T-cell (primary cell): ENCODE results near the gene COA8. TPM values are rescaled to one million over a fixed set of nuclear protein-coding genes. Genes with fewer than 3 reads are reported as not detected.

Experiments used
- ATAC-seq, 4 experiments: fragments of 200-7000 bp in 3 of 4; fragments of 150-1000 bp in 1 of 4; cut with Tn5 transposase; replicated peaks in 1 of 4; 1 replicate in 3 of 4; 2 replicates in 1 of 4; pipeline ENCODE4 v1.10.0; 2021; ENCODE audit warnings: moderate library complexity in 3 of 4, mild to moderate bottlenecking in 2 of 4, moderate number of reproducible peaks in 1 of 4
- CTCF ChIA-PET, 2 donors: fragments of 300-600 bp; sonication (Branson Sonifier 250); formaldehyde crosslinking; loops; one replicate each; lab custom pipeline; 2022; ENCODE audit warnings: antibody characterized with exemption in 2 of 2; lab: Charles Lee
- POLR2A ChIA-PET, 2 donors: fragments of 300-600 bp; sonication (Branson Sonifier 250); formaldehyde crosslinking; loops; one replicate each; lab custom pipeline; 2022; ENCODE audit warnings: antibody characterized with exemption in 2 of 2; lab: Charles Lee
- DNase-seq, 35 experiments: peaks; one replicate each; pipeline versions ENCODE4 v3.0.0 to v3.0.0-alpha.2; 2013 to 2023
- H3K27ac ChIP-seq: one replicate; pipeline ENCODE4 v1.5.1; 2013; ENCODE audit warnings: low read length
- H3K27me3 ChIP-seq, 2 experiments: replicated peaks in 1 of 2; 1 replicate in 1 of 2; 2 replicates in 1 of 2; pipeline versions ENCODE4 v1.6.1 to v1.7.0; 2013; ENCODE audit warnings: low read length in 1 of 2, mixed read lengths in 1 of 2; ENCODE audit not compliant: control insufficient read depth in 2 of 2, insufficient read depth in 2 of 2; ENCODE audit errors: extremely low read depth in 1 of 2
- H3K36me3 ChIP-seq, 2 donors: 1 replicate in 1 of 2; 2 replicates in 1 of 2; pipeline versions ENCODE4 v1.6.1 to v1.7.0; 2013; ENCODE audit warnings: low read length in 1 of 2; ENCODE audit not compliant: control insufficient read depth in 2 of 2, insufficient read depth in 1 of 2; ENCODE audit errors: extremely low read depth in 1 of 2
- H3K4me1 ChIP-seq, 2 experiments: 1 replicate in 1 of 2; 2 replicates in 1 of 2; pipeline versions ENCODE4 v1.6.1 to v1.7.0; 2013; ENCODE audit warnings: low read length in 2 of 2, mixed read lengths in 1 of 2; ENCODE audit not compliant: insufficient read depth in 2 of 2, control insufficient read depth in 1 of 2; ENCODE audit errors: extremely low read depth in 1 of 2
- H3K4me3 ChIP-seq, 2 donors: 1 replicate in 1 of 2; 2 replicates in 1 of 2; pipeline versions ENCODE4 v1.5.1 to v1.7.0; 2013; ENCODE audit warnings: mild to moderate bottlenecking in 2 of 2, low read length in 1 of 2, moderate library complexity in 1 of 2; ENCODE audit not compliant: control insufficient read depth in 1 of 2; ENCODE audit errors: extremely low read depth in 1 of 2
- H3K9me3 ChIP-seq: 2 replicates; pipeline ENCODE4 v1.7.0; 2013
- H3K27ac Mint-ChIP-seq, 2 donors: one replicate each; pipeline ENCODE4 v1.8.0; 2020 to 2021; ENCODE audit warnings: mild to moderate bottlenecking in 2 of 2, mixed read lengths in 2 of 2
- H3K27me3 Mint-ChIP-seq, 2 donors: one replicate each; pipeline ENCODE4 v1.8.0; 2021 to 2022; ENCODE audit warnings: mixed read lengths in 2 of 2
- H3K36me3 Mint-ChIP-seq: one replicate; pipeline ENCODE4 v1.8.0; 2021; ENCODE audit warnings: mixed read lengths
- H3K4me1 Mint-ChIP-seq, 3 donors: one replicate each; pipeline ENCODE4 v1.8.0; 2020 to 2022; ENCODE audit warnings: mixed read lengths in 3 of 3, mild to moderate bottlenecking in 1 of 3
- H3K4me3 Mint-ChIP-seq, 3 donors: one replicate each; pipeline ENCODE4 v1.8.0; 2020 to 2022; ENCODE audit warnings: mild to moderate bottlenecking in 3 of 3, mixed read lengths in 3 of 3, moderate library complexity in 3 of 3
- H3K9me3 Mint-ChIP-seq, 3 donors: one replicate each; pipeline ENCODE4 v1.8.0; 2020 to 2022; ENCODE audit warnings: mixed read lengths in 3 of 3
- WGBS: methylation state at CpG from one replicate; pipeline ENCODE4 v1.1.5; 2013; ENCODE audit warnings: missing lambda C conversion rate; ENCODE audit not compliant: insufficient coverage; 5-methylcytosine and 5-hydroxymethylcytosine counted together
- total RNA-seq, 35 experiments: library from RNA in 6 of 35; stranded (reverse) in 6 of 35; fragments of 120-200 nt in 1 of 35; gene quantifications; one replicate each; pipeline versions ENCODE4 v1.2.1 to v1.2.4 and lab custom pipeline; 2013 to 2026

COA8 gene
- total RNA-seq, 5 donors from 2014 or later (not counting 1 experiment from before 2014, with no cell fraction given), result 17.7 to 27.5 (median 22.3) TPM

GRCh38 chr14:103611215-103611614 lies 48.5 kb downstream of the COA8 start:
- CTCF ChIA-PET, result interaction anchor here (0.6 to 0.7 kb wide), 2 partner anchors 95 to 293 kb away, joined by 3 to 7 read pairs; no protein-coding TSS in a partner anchor
- POLR2A ChIA-PET, result no interaction called here

GRCh38 chr14:103613517-103613916 lies 50.8 kb downstream of the COA8 start:
- Mint-ChIP-seq H3K36me3 (peaks cover 7% of the 10 kb centered on the region), H3K9me3 (peaks cover 3 to 7% (median 3%) of the 10 kb centered on the region in 3 donors), H3K27me3 (peaks cover 4 to 11% of the 10 kb centered on the region in 2 donors), H3K4me3 (no peak overlapping the region), H3K4me1 (no peaks in the 10 kb centered on the region), H3K27ac (no peak overlapping the region)
- Histone ChIP-seq H3K9me3 (no peaks in the 10 kb centered on the region), H3K36me3 (no peaks in the 10 kb centered on the region), H3K4me1 (peaks cover under 1 to 2% of the 10 kb centered on the region in 2 experiments), H3K27ac (no peak overlapping the region), H3K4me3 (no peak overlapping the region), H3K27me3 (peaks cover 2 to 21% of the 10 kb centered on the region in 2 experiments)
- peak in 3 of 35 experiments; percentile 14 to 20 (median 16) for DNase-seq
- ChIA-PET CTCF (interaction anchor here in 1 of 2 donors (0.7 kb wide), 1 partner anchor 64 kb away, joined by 3 read pairs; no protein-coding TSS in a partner anchor), POLR2A (no interaction called here)
- ATAC-seq, result no peak
- 60% methylated on average over 1 of the region's 4 CpGs for WGBS

More at GRCh38 chr14:103611215-103611614, 48.5 kb downstream of the COA8 start:
- 100% methylated on average over 1 of the region's 2 CpGs for WGBS
- H3K4me3 Mint-ChIP-seq, result no peak overlapping the region
- peaks cover 3 to 7% (median 3%) of the 10 kb centered on the region in 3 donors for H3K9me3 Mint-ChIP-seq
- H3K27ac ChIP-seq, result no peak overlapping the region
- no peak overlapping the region for H3K4me3 ChIP-seq
- H3K27me3 ChIP-seq, result peaks cover 3 to 30% of the 10 kb centered on the region in 2 experiments
- H3K36me3 Mint-ChIP-seq, result peaks cover 7% of the 10 kb centered on the region
- H3K4me1 ChIP-seq, result peaks cover 13 to 22% of the 10 kb centered on the region in 2 experiments
- H3K4me1 Mint-ChIP-seq, result peaks cover 18 to 19% (median 18%) of the 10 kb centered on the region in 3 donors
- ATAC-seq, result no peak
- H3K27ac Mint-ChIP-seq, result no peak overlapping the region
- peaks cover 4 to 11% of the 10 kb centered on the region in 2 donors for H3K27me3 Mint-ChIP-seq
- H3K9me3 ChIP-seq, result no peaks in the 10 kb centered on the region
- no peak for DNase-seq
- no peaks in the 10 kb centered on the region for H3K36me3 ChIP-seq

GRCh38 chr14:103616635-103617300 lies 54.0 kb downstream of the COA8 start:
- H3K9me3 Mint-ChIP-seq, result no peaks in the 10 kb centered on the region
- 95% methylated on average over 7 of the region's 17 CpGs for WGBS
- peaks cover 0 to 10% of the 10 kb centered on the region in 2 experiments for H3K27me3 ChIP-seq
- ATAC-seq, result no peak
- no peak for DNase-seq
- H3K36me3 Mint-ChIP-seq, result no peaks in the 10 kb centered on the region
- H3K4me3 Mint-ChIP-seq, result no peak overlapping the region
- no peaks in the 10 kb centered on the region for H3K27me3 Mint-ChIP-seq
- no peaks in the 10 kb centered on the region for H3K36me3 ChIP-seq
- no peaks in the 10 kb centered on the region for H3K4me1 ChIP-seq
- no peak overlapping the region for H3K27ac Mint-ChIP-seq
- H3K4me1 Mint-ChIP-seq, result no peaks in the 10 kb centered on the region
- H3K27ac ChIP-seq, result no peak overlapping the region
- no peaks in the 10 kb centered on the region for H3K9me3 ChIP-seq
- CTCF ChIA-PET, result no interaction called here
- POLR2A ChIA-PET, result no interaction called here
- no peak overlapping the region for H3K4me3 ChIP-seq

GRCh38 chr14:103619057-103619456 lies 56.3 kb downstream of the COA8 start:
- Histone ChIP-seq H3K4me1 (peaks cover 4% of the 10 kb centered on the region in 2 experiments), H3K9me3 (no peaks in the 10 kb centered on the region), H3K27me3 (peaks cover 0 to 5% of the 10 kb centered on the region in 2 experiments), H3K27ac (no peak overlapping the region), H3K36me3 (no peaks in the 10 kb centered on the region), H3K4me3 (no peak overlapping the region)
- Mint-ChIP-seq H3K36me3 (no peaks in the 10 kb centered on the region), H3K27ac (no peak overlapping the region), H3K4me3 (no peak overlapping the region), H3K27me3 (no peaks in the 10 kb centered on the region), H3K9me3 (no peaks in the 10 kb centered on the region), H3K4me1 (peaks cover 3 to 9% (median 7%) of the 10 kb centered on the region in 3 donors)
- CTCF ChIA-PET, result interaction anchor here (0.6 to 0.9 kb wide), 3 partner anchors 15 to 71 kb away, joined by 3 to 4 read pairs (median 3); no protein-coding TSS in a partner anchor
- DNase-seq, result no peak
- WGBS, result 65% methylated on average over 2 of the region's 5 CpGs
- POLR2A ChIA-PET, result interaction anchor here in 1 of 2 donors (0.7 kb wide), 1 partner anchor 230 kb away, joined by 3 read pairs; no protein-coding TSS in a partner anchor
- no peak for ATAC-seq

GRCh38 chr14:103621860-103622259 lies 59.1 kb downstream of the COA8 start:
- no peaks in the 10 kb centered on the region for H3K36me3 ChIP-seq
- no peaks in the 10 kb centered on the region for H3K9me3 Mint-ChIP-seq
- no peaks in the 10 kb centered on the region for H3K36me3 Mint-ChIP-seq
- H3K4me3 Mint-ChIP-seq, result no peak overlapping the region
- H3K27ac ChIP-seq, result no peak overlapping the region
- peaks cover 0 to 5% of the 10 kb centered on the region in 2 experiments for H3K27me3 ChIP-seq
- H3K4me1 ChIP-seq, result peaks cover 13 to 26% of the 10 kb centered on the region in 2 experiments
- H3K4me3 ChIP-seq, result no peak overlapping the region
- peaks cover 22 to 29% (median 25%) of the 10 kb centered on the region in 3 donors for H3K4me1 Mint-ChIP-seq
- DNase-seq (no peak), ATAC-seq (no peak)
- H3K9me3 ChIP-seq, result no peaks in the 10 kb centered on the region
- no CpG with 5 or more reads among the region's 5 CpGs for WGBS
- H3K27ac Mint-ChIP-seq, result no peak overlapping the region
- H3K27me3 Mint-ChIP-seq, result no peaks in the 10 kb centered on the region
- ChIA-PET CTCF (no interaction called here), POLR2A (interaction anchor here in 1 of 2 donors (0.6 kb wide), 1 partner anchor 185 kb away, joined by 3 read pairs; no protein-coding TSS in a partner anchor)

GRCh38 chr14:103623308-103623707 lies 60.5 kb downstream of the COA8 start:
- H3K27me3 ChIP-seq, result peaks cover 0 to 5% of the 10 kb centered on the region in 2 experiments
- CTCF ChIA-PET, result no interaction called here
- Mint-ChIP-seq H3K4me3 (no peak overlapping the region), H3K36me3 (no peaks in the 10 kb centered on the region), H3K4me1 (peaks cover 22 to 35% (median 25%) of the 10 kb centered on the region in 3 donors), H3K9me3 (no peaks in the 10 kb centered on the region), H3K27ac (no peak overlapping the region), H3K27me3 (no peaks in the 10 kb centered on the region)
- POLR2A ChIA-PET, result no interaction called here
- no peak overlapping the region for H3K4me3 ChIP-seq
- H3K27ac ChIP-seq, result no peak overlapping the region
- H3K9me3 ChIP-seq, result no peaks in the 10 kb centered on the region
- 96% methylated on average over 2 of the region's 4 CpGs for WGBS
- ATAC-seq (no peak), DNase-seq (no peak)
- peaks cover 14 to 31% of the 10 kb centered on the region in 2 experiments for H3K4me1 ChIP-seq
- no peaks in the 10 kb centered on the region for H3K36me3 ChIP-seq
